Parathyroid adenoma (tissue), 2 donors: Measurements from ENCODE around the gene SORCS2.

Experiments used
- H2AFZ ChIP-seq: fragments of 300-600 bp; sonication (generic); one replicate; pipeline ENCODE4 v1.7.0; 2017; ENCODE audit warnings: antibody characterized with exemption, mild to moderate bottlenecking
- H3K27ac ChIP-seq: fragments of 300-600 bp; sonication (generic); one replicate; pipeline ENCODE4 v1.7.0; 2017
- H3K27me3 ChIP-seq: fragments of 300-600 bp; sonication (generic); one replicate; pipeline ENCODE4 v1.7.0; 2017; ENCODE audit warnings: low read length; ENCODE audit not compliant: control insufficient read depth, insufficient read depth
- H3K36me3 ChIP-seq: fragments of 300-600 bp; sonication (generic); one replicate; pipeline ENCODE4 v1.7.0; 2017; ENCODE audit warnings: low read length; ENCODE audit not compliant: control insufficient read depth, insufficient read depth
- H3K4me1 ChIP-seq: fragments of 300-600 bp; sonication (generic); one replicate; pipeline ENCODE4 v1.7.0; 2017; ENCODE audit warnings: control low read depth
- H3K4me2 ChIP-seq: fragments of 300-600 bp; sonication (generic); one replicate; pipeline ENCODE4 v1.7.0; 2017; ENCODE audit warnings: low read length
- H3K4me3 ChIP-seq: fragments of 300-600 bp; sonication (generic); one replicate; pipeline ENCODE4 v1.7.0; 2017; ENCODE audit warnings: low read depth, low read length
- H3K79me2 ChIP-seq: fragments of 300-600 bp; sonication (generic); one replicate; pipeline ENCODE4 v1.7.0; 2017; ENCODE audit warnings: control low read depth
- H3K9ac ChIP-seq: fragments of 300-600 bp; sonication (generic); one replicate; pipeline ENCODE4 v1.7.0; 2017; ENCODE audit warnings: mild to moderate bottlenecking
- H3K9me3 ChIP-seq: fragments of 300-600 bp; sonication (generic); one replicate; pipeline ENCODE4 v1.7.0; 2017; ENCODE audit warnings: low read length; ENCODE audit not compliant: control insufficient read depth
- TF ChIP-seq, protein P1 (sequence below): fragments of 300-600 bp; sonication (generic); IDR thresholded peaks from one replicate; pipeline ENCODE4 v1.7.0; 2017; ENCODE audit warnings: antibody characterized with exemption, mild to moderate bottlenecking
- donor health status: primary hyperparathyroidism.

Gene SORCS2

DNA sequence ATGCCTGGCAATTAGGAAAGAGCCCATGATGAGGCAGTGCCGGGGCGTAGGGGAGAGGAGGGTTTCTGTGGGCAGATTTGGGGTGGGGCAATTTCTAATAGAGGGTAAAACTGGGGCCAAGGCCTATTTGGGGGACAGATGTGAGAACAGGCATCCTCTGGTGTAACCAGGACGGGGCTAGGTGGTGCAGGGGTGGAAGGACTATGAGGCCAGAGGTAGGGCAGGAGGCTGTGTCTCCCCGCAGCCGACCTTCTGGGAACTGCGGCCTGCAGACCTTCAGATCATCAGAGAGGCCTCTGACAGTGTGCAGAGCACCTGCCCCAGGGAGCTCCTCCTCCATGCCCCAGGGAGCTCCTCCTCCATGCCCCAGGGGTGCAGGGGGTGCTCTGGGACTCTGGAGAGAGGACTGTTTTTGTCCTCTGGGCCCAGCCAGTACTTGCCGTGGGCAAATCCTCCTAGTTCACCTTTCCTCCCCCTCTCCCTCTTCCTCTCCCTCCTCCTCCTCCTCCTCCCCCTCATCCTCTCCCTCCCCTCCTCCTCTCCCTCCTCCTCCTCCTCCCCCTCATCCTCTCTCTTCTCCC, 101.9 kb downstream of the SORCS2 start:
- H3K27ac ChIP-seq: no peak overlapping the region
- H3K4me3 ChIP-seq: no peak overlapping the region
- no peak overlapping the region for H2AFZ ChIP-seq
- no peak overlapping the region for H3K9ac ChIP-seq
- no peaks in the 10 kb centered on the region for H3K79me2 ChIP-seq
- no peak overlapping the region for H3K4me2 ChIP-seq
- no peaks in the 10 kb centered on the region for H3K27me3 ChIP-seq
- no peaks in the 10 kb centered on the region for H3K36me3 ChIP-seq
- TF ChIP-seq, protein P1, sequence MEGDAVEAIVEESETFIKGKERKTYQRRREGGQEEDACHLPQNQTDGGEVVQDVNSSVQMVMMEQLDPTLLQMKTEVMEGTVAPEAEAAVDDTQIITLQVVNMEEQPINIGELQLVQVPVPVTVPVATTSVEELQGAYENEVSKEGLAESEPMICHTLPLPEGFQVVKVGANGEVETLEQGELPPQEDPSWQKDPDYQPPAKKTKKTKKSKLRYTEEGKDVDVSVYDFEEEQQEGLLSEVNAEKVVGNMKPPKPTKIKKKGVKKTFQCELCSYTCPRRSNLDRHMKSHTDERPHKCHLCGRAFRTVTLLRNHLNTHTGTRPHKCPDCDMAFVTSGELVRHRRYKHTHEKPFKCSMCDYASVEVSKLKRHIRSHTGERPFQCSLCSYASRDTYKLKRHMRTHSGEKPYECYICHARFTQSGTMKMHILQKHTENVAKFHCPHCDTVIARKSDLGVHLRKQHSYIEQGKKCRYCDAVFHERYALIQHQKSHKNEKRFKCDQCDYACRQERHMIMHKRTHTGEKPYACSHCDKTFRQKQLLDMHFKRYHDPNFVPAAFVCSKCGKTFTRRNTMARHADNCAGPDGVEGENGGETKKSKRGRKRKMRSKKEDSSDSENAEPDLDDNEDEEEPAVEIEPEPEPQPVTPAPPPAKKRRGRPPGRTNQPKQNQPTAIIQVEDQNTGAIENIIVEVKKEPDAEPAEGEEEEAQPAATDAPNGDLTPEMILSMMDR: no peak
- no peaks in the 10 kb centered on the region for H3K4me1 ChIP-seq
- H3K9me3 ChIP-seq: no peaks in the 10 kb centered on the region

DNA sequence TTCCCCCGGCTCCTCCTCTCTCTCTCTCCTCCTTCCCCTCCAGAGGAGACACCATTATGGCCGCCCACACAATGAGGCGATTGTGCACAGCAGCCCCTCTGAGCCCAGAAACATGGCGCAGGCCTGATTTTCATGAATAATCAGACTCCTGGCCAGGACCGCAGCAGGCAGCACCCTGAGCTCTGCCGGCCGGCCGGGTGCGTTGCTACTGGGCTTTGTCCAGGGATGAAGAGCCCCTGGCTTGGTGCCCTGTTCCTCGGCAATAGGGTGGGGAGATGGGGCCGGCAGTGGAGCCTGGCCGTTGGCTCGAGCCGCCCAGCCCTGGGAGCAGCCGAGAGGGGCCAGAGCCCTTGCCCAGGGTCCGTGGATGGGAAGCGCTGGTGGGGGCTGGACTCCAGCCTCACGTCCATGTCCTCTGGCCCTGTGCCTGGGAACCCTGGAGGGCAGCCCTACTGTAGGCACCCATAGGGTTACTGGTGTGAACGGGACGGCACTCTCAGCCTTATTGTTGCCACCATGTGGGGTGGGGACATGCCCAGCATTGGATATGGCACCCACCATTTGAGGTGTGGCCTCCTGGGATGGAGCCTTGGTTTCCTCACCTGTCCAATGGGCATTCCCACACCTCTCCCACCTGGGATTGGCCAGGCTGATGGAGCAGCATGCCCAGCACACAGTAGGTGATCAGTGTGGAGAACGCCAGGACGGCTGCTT, 103.0 kb downstream of the SORCS2 start:
- H3K27ac ChIP-seq: no peak overlapping the region
- H3K9ac ChIP-seq: no peak overlapping the region
- H3K36me3 ChIP-seq: no peaks in the 10 kb centered on the region
- H3K4me1 ChIP-seq: no peaks in the 10 kb centered on the region
- no peaks in the 10 kb centered on the region for H3K79me2 ChIP-seq
- no peak overlapping the region for H2AFZ ChIP-seq
- TF ChIP-seq, protein P1: no peak
- no peak overlapping the region for H3K4me2 ChIP-seq
- H3K4me3 ChIP-seq: no peak overlapping the region
- no peaks in the 10 kb centered on the region for H3K27me3 ChIP-seq
- H3K9me3 ChIP-seq: no peaks in the 10 kb centered on the region

DNA sequence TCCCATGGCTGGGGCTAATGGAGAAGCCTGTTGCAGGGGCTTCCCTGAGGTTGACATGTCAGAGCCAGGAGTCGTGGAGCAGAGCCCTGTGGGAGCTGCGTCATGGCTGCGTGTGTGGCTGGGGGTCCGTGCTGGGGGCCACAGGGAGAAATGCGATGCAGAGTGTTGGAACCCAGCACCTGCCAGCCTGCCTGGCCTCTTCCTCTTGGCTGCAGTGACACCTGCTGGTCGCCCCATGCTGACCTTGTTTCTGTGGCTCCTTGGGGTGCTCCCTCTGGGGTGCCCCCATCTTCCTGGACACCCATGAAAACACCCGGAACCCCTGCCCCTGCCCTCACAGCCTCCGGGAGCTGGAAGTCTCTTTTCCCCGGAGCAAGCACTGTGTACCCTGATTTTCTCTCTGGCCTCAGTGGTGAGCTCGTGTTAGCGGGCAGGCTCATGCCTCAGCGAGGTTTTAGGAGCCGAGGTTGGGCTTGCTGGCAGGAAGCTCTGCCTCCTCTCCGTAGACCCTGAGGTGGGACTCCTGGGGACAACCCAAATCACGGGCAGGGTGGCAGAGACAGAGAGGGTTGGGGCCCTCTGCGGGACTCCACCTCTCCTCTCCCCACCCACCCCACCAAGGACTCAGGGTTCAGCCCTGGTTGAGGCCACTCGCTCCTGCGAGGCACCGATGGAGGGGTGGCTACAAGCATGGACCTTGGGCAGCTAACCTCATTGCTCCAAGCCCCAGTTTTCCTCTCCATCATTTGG, 103.7 kb downstream of the SORCS2 start:
- no peaks in the 10 kb centered on the region for H3K9me3 ChIP-seq
- TF ChIP-seq, protein P1: no peak
- no peak overlapping the region for H3K9ac ChIP-seq
- H3K27ac ChIP-seq: no peak overlapping the region
- no peak overlapping the region for H3K4me3 ChIP-seq
- H3K27me3 ChIP-seq: no peaks in the 10 kb centered on the region
- no peaks in the 10 kb centered on the region for H3K79me2 ChIP-seq
- no peak overlapping the region for H2AFZ ChIP-seq
- no peaks in the 10 kb centered on the region for H3K36me3 ChIP-seq
- no peak overlapping the region for H3K4me2 ChIP-seq
- no peaks in the 10 kb centered on the region for H3K4me1 ChIP-seq

DNA sequence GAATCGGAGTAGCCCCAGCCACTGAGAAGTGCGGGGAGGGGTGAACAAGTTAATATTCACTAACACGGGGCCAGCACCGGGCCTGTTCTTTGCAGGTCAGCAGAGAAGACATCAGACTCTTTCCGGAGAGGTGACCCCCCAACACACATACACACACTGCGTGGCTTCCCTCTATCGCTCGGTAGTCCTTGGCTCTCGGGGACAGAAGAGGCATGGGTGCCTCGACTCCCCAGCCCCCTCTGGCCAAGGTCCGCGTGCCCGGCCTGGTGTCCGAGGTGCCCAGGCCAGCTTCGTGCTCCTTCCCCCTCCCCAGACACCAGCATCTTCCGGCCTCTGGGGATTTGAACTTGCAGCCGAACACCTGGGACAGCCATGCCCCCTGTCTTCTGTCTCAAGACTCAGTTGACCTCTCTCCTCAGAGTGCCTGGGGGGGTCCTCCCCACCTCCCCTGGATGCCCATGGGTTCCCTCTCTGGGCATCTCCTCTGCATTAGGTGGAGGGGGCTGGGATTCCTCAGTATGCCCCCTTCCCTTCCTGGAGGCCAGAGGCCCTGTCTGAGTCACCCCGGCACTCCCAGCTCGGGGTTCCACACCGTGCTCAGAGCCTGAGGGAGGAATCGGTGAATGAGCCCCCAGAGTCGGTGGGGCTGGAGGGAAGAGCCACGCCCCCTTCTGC, 104.5 kb downstream of the SORCS2 start:
- Histone ChIP-seq H2AFZ (no peak overlapping the region), H3K4me2 (no peak overlapping the region), H3K9me3 (no peaks in the 10 kb centered on the region), H3K4me3 (no peak overlapping the region), H3K9ac (no peak overlapping the region), H3K27ac (no peak overlapping the region), H3K36me3 (no peaks in the 10 kb centered on the region), H3K79me2 (no peaks in the 10 kb centered on the region), H3K4me1 (no peaks in the 10 kb centered on the region), H3K27me3 (no peaks in the 10 kb centered on the region)
- TF ChIP-seq, protein P1: no peak
